Lower leg skin (tissue), 4 donors: ENCODE measurements around the gene CEP135. TPM values are rescaled to one million over a fixed set of nuclear protein-coding genes. Genes with fewer than 3 reads are reported as not detected.
"Not testable (repeated sequence)": the region's sequence is repeated elsewhere in the genome, so short reads cannot be mapped to it uniquely, and the experiment has no call there.

Experiments used
- DNase-seq, 2 donors: peaks; one replicate each; pipeline ENCODE4 v3.0.0-alpha.2; 2019; ENCODE audit warnings: low spot score in 2 of 2
- H3K4me3 ChIP-seq: fragments of 200-600 bp; sonication (generic); 2 replicates; pipeline ENCODE4 v1.5.1; 2017; ENCODE audit warnings: mild to moderate bottlenecking, low read depth; ENCODE audit not compliant: poor library complexity, severe bottlenecking
- CTCF ChIP-seq, 3 donors: fragments of 450-650 bp; IDR thresholded peaks; one replicate each; pipeline ENCODE4 v1.5.1; 2016; ENCODE audit warnings: antibody characterized with exemption in 3 of 3, mild to moderate bottlenecking in 3 of 3, moderate library complexity in 2 of 3
- POLR2A ChIP-seq, 2 donors: fragments of 450-650 bp; IDR thresholded peaks; one replicate each; pipeline ENCODE4 v1.6.1; 2016 to 2017; ENCODE audit warnings: antibody characterized with exemption in 2 of 2, mild to moderate bottlenecking in 1 of 2, moderate library complexity in 1 of 2
- WGBS, 2 donors: methylation state at CpG; one replicate each; pipeline ENCODE4 v1.1.5; 2018; 5-methylcytosine and 5-hydroxymethylcytosine counted together
- intact Hi-C: fragments of 100-400 bp; cut with DNase I; formaldehyde crosslinking; loops from one replicate; pipeline ENCODE4 v1.15.0; 2023; ENCODE audit warnings: low total_unique reads
- total RNA-seq, 4 donors: library from RNA; depleted of rRNA; stranded (reverse); fragments of >200 nt; gene quantifications; one replicate each; pipeline ENCODE4 v1.1.0, GENCODE V29; 2016

Gene CEP135
- total RNA-seq, 4 donors from 2014 or later = 3.5 to 5.3 (median 3.7) TPM

GRCh38 chr4:56062526-56063145 is 113.9 kb downstream of the CEP135 start:
- DNase-seq = no peak
- intact Hi-C loops = loop anchor here (10.0 kb wide), 1 partner anchor 1328 kb away; no protein-coding TSS in a partner anchor
- no peak for TF ChIP-seq POLR2A (IDR thresholded peaks at IDR 0.05)
- TF ChIP-seq CTCF (IDR thresholded peaks at IDR 0.05) = no peak
- no peak overlapping the region for H3K4me3 ChIP-seq
- 42 to 57% methylated on average over 4 of the region's 4 CpGs for WGBS, 2 donors

GRCh38 chr4:56066493-56066892 is 117.7 kb downstream of the CEP135 start:
- TF ChIP-seq CTCF (IDR thresholded peaks at IDR 0.05) (no peak), POLR2A (IDR thresholded peaks at IDR 0.05) (no peak)
- intact Hi-C loops = loop anchor here (10.0 kb wide), 1 partner anchor 1332 kb away; no protein-coding TSS in a partner anchor
- 91 to 95% methylated on average over 2 of the region's 2 CpGs for WGBS, 2 donors
- no peak overlapping the region for H3K4me3 ChIP-seq
- DNase-seq = no peak

GRCh38 chr4:56067826-56068225 is 119.1 kb downstream of the CEP135 start:
- DNase-seq = no peak
- H3K4me3 ChIP-seq = no peak overlapping the region
- TF ChIP-seq CTCF (IDR thresholded peaks at IDR 0.05) (no peak), POLR2A (IDR thresholded peaks at IDR 0.05) (no peak)
- intact Hi-C loops = loop anchor here (10.0 kb wide), 1 partner anchor 1333 kb away; no protein-coding TSS in a partner anchor
- 88 to 89% methylated on average over 6 of the region's 6 CpGs for WGBS, 2 donors

GRCh38 chr4:56072730-56073129 is 124.0 kb downstream of the CEP135 start:
- DNase-seq, intact Hi-C loops, H3K4me3 ChIP-seq: not testable (repeated sequence)
- 89 to 91% methylated on average over 3 of the region's 3 CpGs for WGBS, 2 donors

- no peak for DNase-seq
- TF ChIP-seq POLR2A (IDR thresholded peaks at IDR 0.05) (no peak), CTCF (IDR thresholded peaks at IDR 0.05) (no peak)
- intact Hi-C loops = no loop called here
- no peak overlapping the region for H3K4me3 ChIP-seq
- WGBS, 2 donors = 94 to 95% methylated on average over 2 of the region's 2 CpGs
These were observed 128.9 kb downstream of the CEP135 start for GRCh38 chr4:56077676-56078075.

- intact Hi-C loops = no loop called here
- H3K4me3 ChIP-seq = no peak overlapping the region
- no peak for TF ChIP-seq CTCF (IDR thresholded peaks at IDR 0.05)
- no peak for TF ChIP-seq POLR2A (IDR thresholded peaks at IDR 0.05)
- no peak for DNase-seq
- WGBS, 2 donors = 42 to 43% methylated on average over 4 of the region's 4 CpGs
These were observed 130.1 kb downstream of the CEP135 start for GRCh38 chr4:56078866-56079265.
